Stimulated activated CD4-positive, alpha-beta T cell treated with anti-CD3 and anti-CD28 coated beads, Interleukin-12 subunit alpha, Interleukin-12 subunit beta, amount 100 ng/mL, for 24 hours (primary cell): ENCODE data around the gene USP48.

ENCODE experiments used
- DNase-seq, 2 experiments: peaks; one replicate each; pipeline ENCODE4 v3.0.0-alpha.2; 2020; ENCODE audit warnings: low read depth in 2 of 2

USP48 gene

GRCh38 chr1:21749109-21749508 lies 33.8 kb downstream of the USP48 start:
- DNase-seq: no peak

DNA sequence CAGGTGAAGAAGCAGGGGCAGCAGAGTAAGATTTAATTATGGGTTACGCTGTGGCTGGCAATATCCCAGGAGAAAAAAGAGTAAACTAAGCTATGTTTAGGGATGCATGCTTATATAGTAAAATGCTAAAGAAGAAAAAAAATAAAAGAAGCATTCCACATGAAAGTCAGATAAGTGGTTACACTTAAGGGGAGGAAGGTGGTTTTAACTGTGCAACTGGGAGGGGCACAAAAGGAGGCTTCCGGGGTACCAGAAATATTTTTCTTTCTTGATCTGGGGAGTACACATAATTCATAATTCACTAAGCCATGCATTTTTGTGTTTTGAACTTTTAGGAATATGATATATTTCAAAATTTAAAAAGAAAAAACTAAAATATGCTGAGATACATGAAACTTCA lies 39.5 kb downstream of the USP48 start:
- no peak for DNase-seq

- DNase-seq: no peak
These were observed 40.4 kb downstream of the USP48 start for GRCh38 chr1:21742578-21742977.

DNA sequence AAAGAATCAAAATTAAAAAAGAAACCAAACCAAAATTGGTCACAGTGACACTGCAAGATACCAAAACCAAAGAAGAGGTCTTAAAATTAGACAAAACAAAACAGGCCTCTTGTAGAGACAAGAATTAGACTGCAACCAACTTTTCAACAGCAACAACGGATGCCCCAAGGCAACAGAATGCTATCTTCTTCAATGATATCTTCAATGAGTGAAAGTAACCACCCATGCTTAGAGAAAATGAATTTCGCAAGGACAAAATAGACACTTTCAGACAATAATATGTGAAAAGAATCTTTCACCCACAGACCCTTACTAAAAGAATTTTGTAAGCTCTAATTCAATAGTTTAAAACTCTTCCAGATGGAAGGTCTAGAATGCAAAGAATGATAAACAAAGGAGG lies 41.7 kb downstream of the USP48 start:
- no peak for DNase-seq

DNA sequence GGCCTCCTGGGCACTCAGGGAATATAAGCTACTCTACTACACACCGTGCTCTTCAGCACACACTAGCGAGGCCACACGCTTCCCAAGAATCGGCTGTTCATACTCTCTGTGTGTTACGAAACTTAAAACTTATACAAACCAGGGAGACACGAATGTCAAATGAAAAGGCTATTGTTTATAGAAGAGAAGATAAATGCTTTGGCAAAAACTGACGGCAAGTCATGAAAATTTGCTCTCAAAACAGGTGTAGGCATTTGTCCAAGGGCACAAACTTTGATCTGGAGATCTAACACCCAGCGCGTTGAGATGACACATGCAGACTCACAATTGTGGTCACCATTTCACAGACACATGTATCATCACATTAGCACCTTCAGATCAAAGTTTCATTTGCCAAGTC lies 46.1 kb downstream of the USP48 start:
- no peak for DNase-seq

DNA sequence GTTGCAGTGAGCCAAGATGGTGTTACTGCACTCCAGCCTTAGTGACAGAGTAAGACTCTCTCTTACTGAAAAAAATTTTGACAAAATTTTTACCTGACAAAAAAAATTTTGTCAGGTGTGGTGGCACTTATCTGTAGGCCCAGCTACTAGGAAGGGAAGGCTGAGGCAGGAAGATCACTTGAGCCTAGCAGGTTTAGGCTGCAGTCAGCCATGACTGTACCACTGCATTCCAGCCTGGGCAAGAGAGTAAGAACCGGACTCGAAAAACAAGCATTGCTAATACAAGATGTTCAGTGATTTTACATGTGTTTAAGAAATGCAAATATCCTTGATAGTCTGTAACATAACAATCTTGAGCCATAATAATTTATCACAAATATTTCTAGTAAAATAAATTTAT lies 46.9 kb downstream of the USP48 start:
- no peak for DNase-seq

DNA sequence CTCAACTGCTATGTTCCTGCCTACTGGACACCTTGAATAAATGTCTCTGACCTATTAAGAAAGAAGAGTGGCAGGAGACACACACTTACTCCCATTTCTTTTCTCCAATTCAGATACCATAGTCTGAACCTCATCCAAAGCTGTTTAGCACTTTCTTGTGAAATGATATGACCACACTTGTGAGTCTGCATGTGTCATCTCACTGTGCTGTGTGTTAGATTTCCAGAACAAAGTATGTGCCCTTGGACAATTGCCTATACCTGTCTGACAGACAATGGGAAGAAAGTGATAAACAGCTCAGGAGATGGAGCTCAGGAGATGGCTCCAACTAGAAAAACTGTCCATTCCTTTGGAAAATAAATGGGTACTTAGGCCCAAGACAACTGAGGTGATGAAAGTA lies 48.4 kb downstream of the USP48 start:
- no peak for DNase-seq

DNA sequence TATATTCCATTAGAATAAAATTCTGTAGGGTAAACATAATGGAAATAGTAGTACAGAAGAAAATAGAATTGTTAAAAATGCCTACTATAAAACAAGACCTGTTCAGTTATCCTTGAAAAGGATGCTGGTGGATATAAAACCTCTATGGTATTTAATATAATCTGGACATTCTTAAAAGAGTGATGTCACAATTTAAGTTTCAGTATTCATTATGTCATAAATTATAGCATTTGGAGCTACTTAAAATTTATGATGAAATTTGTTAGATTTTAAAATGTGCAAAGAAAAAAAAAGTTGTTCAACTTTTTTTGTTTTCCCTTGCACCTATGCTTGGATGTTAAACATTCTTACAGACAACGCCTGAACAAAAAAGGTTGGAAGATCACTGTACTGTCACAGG lies 50.3 kb downstream of the USP48 start:
- no peak for DNase-seq

- DNase-seq: no peak
These were observed 57.1 kb downstream of the USP48 start for GRCh38 chr1:21725748-21726392.

DNA sequence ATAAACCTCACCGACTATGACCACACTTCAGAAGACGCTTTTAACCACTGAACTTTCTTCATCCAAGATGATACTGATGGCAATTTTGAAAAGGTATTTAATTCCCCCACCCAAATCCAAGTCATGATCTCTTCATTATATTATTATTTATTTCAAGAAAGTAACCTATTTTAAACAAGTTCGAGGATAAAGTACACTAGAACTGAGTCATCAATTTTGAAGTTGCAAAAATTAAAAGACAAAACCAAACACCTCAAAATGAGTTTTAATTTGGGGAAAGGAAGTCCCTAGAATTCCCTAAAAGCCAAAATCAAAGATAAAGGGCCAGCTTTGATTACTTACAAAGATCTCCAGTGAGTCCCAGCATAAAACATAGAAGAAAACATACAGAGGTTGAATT lies 58.4 kb downstream of the USP48 start:
- DNase-seq: no peak

- no peak for DNase-seq
These were observed 58.9 kb downstream of the USP48 start for GRCh38 chr1:21724098-21724497.

- DNase-seq: no peak
These were observed 61.5 kb downstream of the USP48 start for GRCh38 chr1:21721295-21721985.

GRCh38 chr1:21716169-21716568 lies 66.8 kb downstream of the USP48 start:
- no peak for DNase-seq

GRCh38 chr1:21707891-21708290 lies 75.1 kb downstream of the USP48 start:
- no peak for DNase-seq

DNA sequence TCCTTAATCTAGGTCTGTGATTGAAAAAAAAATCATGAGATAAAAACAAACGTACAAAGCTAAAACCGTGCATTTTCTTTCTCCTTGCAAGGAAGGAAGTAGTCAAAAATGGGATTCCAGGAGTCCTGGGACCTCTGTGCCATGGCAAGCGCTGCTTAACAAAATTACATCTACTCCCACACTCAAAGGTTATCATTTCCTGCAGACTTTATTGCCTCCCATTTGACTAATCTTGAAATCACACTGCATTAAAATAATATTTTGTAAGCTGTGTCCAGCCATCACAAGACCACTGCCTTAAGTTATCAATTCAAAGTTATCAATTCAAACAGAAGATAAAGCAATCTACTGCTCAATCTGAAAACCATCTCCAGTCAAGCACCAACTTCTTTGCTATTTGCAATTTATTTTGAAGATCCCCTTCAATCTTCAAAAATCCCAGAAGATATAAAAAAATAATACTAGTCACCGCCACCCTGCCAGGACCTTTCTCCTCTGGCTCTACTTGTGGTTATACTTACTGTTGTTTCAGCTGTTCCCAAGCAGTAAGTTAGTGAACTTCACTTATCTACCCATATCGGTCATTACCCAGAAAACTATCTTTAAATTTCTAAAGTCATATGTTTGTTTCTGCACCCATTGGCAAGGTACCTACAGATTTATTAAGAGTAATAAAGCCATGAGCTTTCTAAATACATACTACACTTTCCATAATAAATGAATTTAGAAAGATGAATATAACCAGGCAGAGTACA lies 75.7 kb downstream of the USP48 start:
- no peak for DNase-seq

DNA sequence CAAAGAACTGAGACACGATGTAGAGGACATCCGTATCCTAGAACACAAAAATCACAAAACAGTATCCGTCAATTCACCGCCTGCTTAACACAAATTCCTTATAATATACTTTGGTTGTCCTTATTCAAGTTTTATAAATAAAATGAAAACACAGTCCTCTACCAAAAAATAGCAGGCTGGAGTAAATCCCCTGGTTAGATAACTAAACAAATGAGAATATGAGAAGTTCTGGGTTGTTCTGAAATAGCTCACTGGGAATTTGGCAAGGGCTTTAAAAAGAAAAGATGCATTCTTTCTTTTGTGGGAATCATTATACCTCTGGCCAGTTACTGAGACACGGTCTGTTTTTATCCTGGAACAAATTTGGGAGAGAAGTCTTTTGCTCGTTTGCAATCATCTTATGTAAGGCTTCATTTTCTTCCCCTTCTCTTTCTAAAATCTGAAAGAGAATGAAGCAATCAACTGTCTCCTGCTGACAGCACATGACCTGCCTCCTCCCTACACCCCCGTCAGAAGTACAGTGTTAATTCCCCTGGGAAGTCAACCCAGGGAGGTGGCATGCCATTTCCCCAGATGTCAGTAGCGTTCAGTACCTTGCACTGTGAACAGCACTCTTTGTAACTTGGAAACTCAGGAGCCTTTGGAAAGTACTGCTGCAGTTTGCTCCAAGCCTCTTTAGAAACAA lies 76.7 kb downstream of the USP48 start:
- no peak for DNase-seq

- no peak for DNase-seq
These were observed 77.5 kb downstream of the USP48 start for GRCh38 chr1:21705303-21705980.

GRCh38 chr1:21704145-21704544 lies 78.8 kb downstream of the USP48 start:
- DNase-seq: no peak

GRCh38 chr1:21703318-21703963 lies 79.5 kb downstream of the USP48 start:
- DNase-seq: no peak

DNA sequence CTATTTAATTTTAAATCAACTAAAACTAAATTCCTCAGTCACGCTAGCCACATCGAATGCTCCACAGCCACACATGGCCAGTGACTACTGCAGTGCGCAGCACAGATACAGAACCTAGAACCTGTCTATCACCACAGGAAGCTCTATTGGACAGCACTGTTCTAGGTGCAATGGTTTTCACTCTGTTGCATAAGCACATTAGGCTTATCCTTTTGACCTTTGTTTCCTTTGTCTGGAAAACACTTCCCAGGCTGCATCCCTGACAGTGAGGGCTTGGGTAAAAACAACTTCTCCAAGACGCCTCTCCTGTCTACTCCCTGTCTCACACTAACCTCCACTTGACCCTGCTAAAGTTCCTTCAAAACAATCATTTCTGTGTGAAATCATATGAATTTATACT lies 80.2 kb downstream of the USP48 start:
- no peak for DNase-seq

- no peak for DNase-seq
These were observed 81.5 kb downstream of the USP48 start for GRCh38 chr1:21701401-21701800.
